SK-N-MC (cell line): ENCODE measurements around the gene SPN.
A peak's percentile ranks its signal among the peaks of the same experiment; 100 is the strongest.
"Not testable (repeated sequence)": the region's sequence is repeated elsewhere in the genome, so short reads cannot be mapped to it uniquely, and the experiment has no call there.

Experiments used
- DNase-seq: peaks from one replicate; pipeline ENCODE4 v3.0.0-alpha.2; 2011; ENCODE audit warnings: low read depth, low spot score
- H3K27ac ChIP-seq: fragments of 200-600 bp; sonication (generic); 2 replicates; pipeline ENCODE4 v1.5.1; 2016; ENCODE audit warnings: mixed run types
- H3K36me3 ChIP-seq: fragments of 200-600 bp; sonication (generic); 2 replicates; pipeline ENCODE4 v1.6.1; 2017; ENCODE audit warnings: antibody characterized with exemption, low read length, mixed read lengths; ENCODE audit not compliant: insufficient read depth
- H3K4me3 ChIP-seq: fragments of 200-600 bp; sonication (generic); 2 replicates; pipeline ENCODE4 v1.5.1; 2016
- H3K9ac ChIP-seq: fragments of 200-600 bp; sonication (generic); 2 replicates; pipeline ENCODE4 v1.8.0; 2017; ENCODE audit warnings: mixed run types, mixed read lengths; ENCODE audit not compliant: insufficient read length
- H3K9me3 ChIP-seq: fragments of 200-600 bp; sonication (generic); 2 replicates; pipeline ENCODE4 v1.6.1; 2017; ENCODE audit warnings: low read depth, mild to moderate bottlenecking, antibody characterized with exemption, low read length, moderate library complexity, mixed read lengths
- EZH2 ChIP-seq: fragments of 200-600 bp; sonication (generic); IDR thresholded peaks from one replicate; pipeline ENCODE4 v1.6.1; 2017; ENCODE audit warnings: antibody characterized with exemption
- FOXP2 ChIP-seq: optimal IDR thresholded peaks from 2 replicates; pipeline ENCODE3; 2011; ENCODE audit warnings: mild to moderate bottlenecking, moderate library complexity; ENCODE audit not compliant: insufficient read depth; ENCODE audit errors: extremely low read length, control extremely low read depth
- POLR2AphosphoS5 ChIP-seq: IDR thresholded peaks from 2 replicates; pipeline ENCODE4 v1.6.1; 2012; ENCODE audit warnings: mild to moderate bottlenecking, low read depth, low read length, borderline replicate concordance

The SPN gene

GRCh38 chr16:29663016-29663806, at the start of gene SPN:
SPN (plus strand) TSS chr16:29663247; CDS start chr16:29663729, 482 bp downstream.
- TF ChIP-seq EZH2 (no peak), FOXP2 (no peak), POLR2AphosphoS5 (no peak)
- no peak within 1 kb of the TSS for H3K9ac ChIP-seq
- H3K9me3 ChIP-seq = no peaks in the 10 kb centered on the region
- no peak within 1 kb of the TSS for H3K4me3 ChIP-seq
- no peaks in the 10 kb centered on the region for H3K36me3 ChIP-seq
- no peak for DNase-seq
- H3K27ac ChIP-seq = no peak within 1 kb of the TSS

DNA sequence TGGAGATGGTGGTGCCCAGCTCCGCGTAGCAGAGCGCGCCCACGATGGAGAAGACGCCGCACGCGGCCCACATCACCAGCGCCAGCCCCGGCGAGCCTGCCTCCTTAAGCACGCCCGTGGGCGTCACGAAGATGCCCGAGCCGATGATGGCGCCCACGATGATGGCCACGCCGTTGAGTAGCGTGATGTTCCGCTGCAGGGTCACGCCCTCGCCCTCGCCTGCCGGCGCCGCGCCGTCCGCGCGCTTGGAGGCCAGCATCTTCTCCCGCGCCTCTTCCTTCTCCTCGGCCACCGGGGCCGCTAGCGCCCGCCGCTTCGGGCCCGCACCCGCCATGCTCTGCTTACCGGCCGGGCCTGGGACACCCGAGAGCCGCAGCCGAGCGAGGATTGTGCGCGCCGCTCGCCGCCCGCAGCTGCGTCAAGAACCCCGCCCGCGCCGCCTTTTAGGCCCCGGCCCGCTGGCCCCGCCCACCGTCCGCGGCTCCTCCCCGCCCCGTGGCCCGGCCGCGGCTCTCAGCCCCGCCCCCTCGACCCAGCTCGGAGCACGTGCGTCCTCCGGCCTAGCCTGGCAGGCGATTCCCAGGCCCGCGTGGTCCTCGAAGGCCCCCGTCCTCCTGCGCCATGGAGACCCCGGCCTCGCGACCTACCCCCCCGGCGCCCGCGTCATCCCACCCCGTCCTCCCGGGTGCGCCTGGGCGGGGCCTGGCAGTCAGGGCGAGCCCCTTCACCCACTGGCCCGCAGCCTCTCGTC, 49.6 kb upstream of the SPN start:
- Histone ChIP-seq H3K4me3 (peak overlapping the region; percentile 88), H3K9ac (peak overlapping the region; percentile 76)
- DNase-seq, H3K36me3 ChIP-seq, H3K27ac ChIP-seq, H3K9me3 ChIP-seq: not testable (repeated sequence)
- TF ChIP-seq POLR2AphosphoS5 = peak; percentile 88

- not testable (repeated sequence) for H3K27ac ChIP-seq, H3K9ac ChIP-seq, DNase-seq, H3K4me3 ChIP-seq, H3K36me3 ChIP-seq, H3K9me3 ChIP-seq
Observed at GRCh38 chr16:29614691-29615314, 48.2 kb upstream of the SPN start.

- H3K4me3 ChIP-seq, H3K36me3 ChIP-seq, H3K27ac ChIP-seq, DNase-seq, H3K9ac ChIP-seq, H3K9me3 ChIP-seq: not testable (repeated sequence)
Observed at GRCh38 chr16:29616127-29616526, 46.9 kb upstream of the SPN start.

GRCh38 chr16:29620591-29620990, 42.5 kb upstream of the SPN start:
- DNase-seq, H3K4me3 ChIP-seq, H3K36me3 ChIP-seq, H3K9ac ChIP-seq, H3K9me3 ChIP-seq, H3K27ac ChIP-seq: not testable (repeated sequence)

- DNase-seq, H3K9ac ChIP-seq, H3K4me3 ChIP-seq, H3K36me3 ChIP-seq, H3K9me3 ChIP-seq, H3K27ac ChIP-seq: not testable (repeated sequence)
Observed at GRCh38 chr16:29622738-29623137, 40.3 kb upstream of the SPN start.

DNA sequence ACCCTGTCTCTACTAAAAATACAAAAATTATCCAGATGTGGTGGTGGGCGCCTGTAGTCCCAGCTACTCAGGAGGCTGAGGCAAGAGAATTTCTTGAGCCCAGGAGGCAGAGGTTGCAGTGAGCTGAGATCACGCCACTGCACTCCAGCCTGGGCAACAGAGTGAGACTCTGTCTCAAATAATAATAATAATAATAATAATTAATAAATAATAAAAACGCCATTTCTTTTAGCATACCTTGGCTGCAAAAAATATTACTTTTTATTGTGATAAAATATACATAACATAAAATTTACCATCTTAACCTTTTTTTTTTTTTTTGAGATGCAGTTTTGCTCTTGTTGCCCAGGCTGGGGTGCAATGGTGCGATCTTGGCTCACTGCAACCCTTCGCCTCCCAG, 39.8 kb upstream of the SPN start:
- H3K4me3 ChIP-seq, H3K9me3 ChIP-seq, DNase-seq, H3K36me3 ChIP-seq, H3K27ac ChIP-seq, H3K9ac ChIP-seq: not testable (repeated sequence)

GRCh38 chr16:29625114-29625513, 37.9 kb upstream of the SPN start:
- not testable (repeated sequence) for H3K9me3 ChIP-seq, DNase-seq, H3K36me3 ChIP-seq

DNA sequence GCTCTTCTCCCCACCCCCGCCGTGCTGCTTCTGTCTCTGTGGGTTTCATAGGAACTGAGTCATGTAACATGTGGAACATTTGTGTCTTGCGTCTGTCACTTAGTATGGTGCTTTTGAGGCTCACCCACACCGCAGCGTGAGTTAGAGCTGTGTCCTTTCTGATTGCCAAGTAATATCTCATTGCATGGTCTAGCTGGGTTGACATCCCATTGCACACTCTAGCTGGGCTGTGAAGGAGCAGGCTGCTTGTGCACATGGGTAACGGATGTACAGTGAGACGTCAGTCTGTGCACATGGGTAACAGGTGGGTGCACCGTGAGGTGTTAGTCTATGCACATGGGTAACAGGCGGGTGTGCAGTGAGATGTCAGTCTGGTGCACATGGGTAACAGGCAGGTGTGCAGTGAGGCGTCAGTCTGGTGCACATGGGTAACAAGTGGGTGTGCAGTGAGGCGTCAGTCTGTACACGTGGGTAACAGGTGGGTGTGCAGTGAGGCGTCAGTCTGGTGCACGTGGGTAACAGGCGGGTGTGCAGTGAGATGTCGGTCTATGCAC, 36.2 kb upstream of the SPN start:
- H3K4me3 ChIP-seq, H3K9me3 ChIP-seq, H3K9ac ChIP-seq, DNase-seq, H3K27ac ChIP-seq, H3K36me3 ChIP-seq: not testable (repeated sequence)

More at GRCh38 chr16:29625114-29625513, 37.9 kb upstream of the SPN start:
- H3K9ac ChIP-seq, H3K27ac ChIP-seq, H3K4me3 ChIP-seq: not testable (repeated sequence)

DNA sequence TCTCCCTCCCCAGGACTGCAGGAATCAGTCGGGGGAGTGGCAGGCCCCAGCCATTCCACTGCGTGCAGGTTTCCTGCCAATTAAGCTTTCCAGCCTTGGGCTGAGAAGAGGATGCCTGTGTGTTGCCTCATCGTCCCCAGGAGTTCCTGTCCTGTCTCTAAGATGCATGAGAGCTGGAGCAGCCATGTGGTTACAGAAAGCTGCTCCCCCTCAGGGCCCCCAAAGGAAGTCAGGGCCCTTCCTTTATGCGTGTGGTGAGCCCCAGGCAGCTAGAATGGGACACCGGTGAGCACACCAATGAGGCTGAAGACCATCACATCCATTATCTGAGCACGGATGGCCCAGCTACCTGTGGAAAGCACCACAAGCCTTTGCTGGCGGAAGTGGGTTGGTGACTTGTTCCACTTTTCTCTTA, 35.4 kb upstream of the SPN start:
- not testable (repeated sequence) for H3K4me3 ChIP-seq, H3K9me3 ChIP-seq, H3K36me3 ChIP-seq, H3K9ac ChIP-seq, H3K27ac ChIP-seq, DNase-seq

- not testable (repeated sequence) for H3K27ac ChIP-seq, H3K36me3 ChIP-seq, H3K9me3 ChIP-seq, H3K9ac ChIP-seq, H3K4me3 ChIP-seq, DNase-seq
Observed at GRCh38 chr16:29628707-29629106, 34.3 kb upstream of the SPN start.

GRCh38 chr16:29629318-29629717, 33.7 kb upstream of the SPN start:
- H3K36me3 ChIP-seq = not testable (repeated sequence)

GRCh38 chr16:29631658-29632057, 31.4 kb upstream of the SPN start:
- H3K4me3 ChIP-seq, H3K36me3 ChIP-seq, H3K9me3 ChIP-seq, H3K27ac ChIP-seq, H3K9ac ChIP-seq, DNase-seq: not testable (repeated sequence)

More at GRCh38 chr16:29629318-29629717, 33.7 kb upstream of the SPN start:
- not testable (repeated sequence) for H3K27ac ChIP-seq, H3K9ac ChIP-seq, DNase-seq, H3K4me3 ChIP-seq, H3K9me3 ChIP-seq
